ENCODE measurements around the gene INSL3. TPM values are rescaled to one million over a fixed set of nuclear protein-coding genes. Genes with fewer than 3 reads are reported as not detected.

The INSL3 gene
- total RNA-seq, 1 donor from 2014 or later = not detected

DNA sequence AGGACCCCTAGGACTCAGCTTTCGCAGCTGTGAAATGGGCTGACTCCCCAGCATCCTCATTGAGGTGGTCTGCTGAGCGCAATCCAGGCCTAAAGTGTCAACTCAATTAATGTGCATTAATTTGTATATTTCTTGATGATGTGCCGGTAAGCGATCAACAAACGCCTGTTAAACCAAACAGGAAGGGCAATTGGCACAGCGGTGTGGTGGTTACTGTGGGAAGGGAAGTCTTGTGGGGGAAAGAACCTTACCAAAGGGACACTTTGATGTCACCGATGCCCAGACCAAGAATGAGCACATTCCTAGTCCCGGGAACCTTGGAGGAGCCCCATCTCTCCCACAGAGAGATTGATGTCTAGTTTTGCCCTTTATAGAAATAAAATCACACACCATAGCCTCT, 24.8 kb upstream of the INSL3 start:
- DNase-seq (ENCODE audit: low spot score) = no peak

DNA sequence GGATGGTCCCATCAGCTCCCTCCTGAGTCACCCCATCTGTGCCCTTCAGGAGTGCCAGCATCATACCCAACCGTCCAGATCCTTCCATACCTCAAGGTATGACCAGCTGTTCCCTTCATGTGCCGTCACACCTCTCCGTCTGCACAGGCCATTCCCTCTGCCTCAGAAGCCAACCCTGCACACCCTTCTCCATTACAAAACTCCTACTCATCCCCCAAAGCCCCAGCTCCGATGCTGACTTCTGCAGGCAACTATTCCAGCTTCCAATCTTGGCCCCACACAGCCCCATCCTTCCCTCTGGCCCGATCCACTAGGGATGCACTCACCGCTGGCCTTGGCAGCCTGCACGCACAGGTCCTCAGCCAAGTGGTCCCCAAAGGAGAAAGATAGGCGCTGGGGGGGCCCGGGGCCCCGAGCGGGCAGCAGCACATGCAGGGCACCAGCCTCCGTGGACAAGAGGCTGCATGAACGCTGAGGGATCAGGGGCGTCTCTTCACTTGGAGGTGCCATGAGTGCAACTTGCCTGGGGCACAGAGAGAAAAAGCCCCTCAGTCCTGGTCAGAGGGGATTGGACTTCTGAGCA, 22.7 kb upstream of the INSL3 start:
- no peak for DNase-seq (ENCODE audit: low spot score)

DNA sequence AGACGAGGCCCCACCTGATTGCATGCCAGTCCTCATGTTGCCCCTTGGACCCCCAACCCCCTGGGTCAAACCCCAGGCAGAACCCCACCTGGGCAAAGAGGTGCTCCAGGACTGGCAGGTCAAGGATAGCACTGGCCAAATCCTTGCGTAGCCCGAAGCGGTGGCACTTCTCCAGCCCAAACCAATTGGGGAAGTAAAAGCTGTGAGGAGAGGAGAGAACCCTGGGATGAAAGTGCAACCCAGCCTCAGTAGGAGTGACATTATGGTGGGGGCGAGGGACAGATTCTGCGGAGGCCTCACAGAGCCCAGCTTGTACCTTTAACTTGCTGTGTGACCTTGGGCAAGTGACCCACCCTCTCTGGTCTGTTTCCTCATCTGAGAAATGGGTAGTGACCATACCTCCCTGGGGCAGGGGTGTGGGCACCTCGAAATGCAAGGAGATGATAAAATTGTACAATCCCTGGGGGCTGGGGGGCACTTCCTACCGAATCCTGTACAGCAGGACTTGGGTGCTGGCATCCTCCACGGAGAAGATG, 22.0 kb upstream of the INSL3 start:
- no peak for DNase-seq (ENCODE audit: low spot score)

DNA sequence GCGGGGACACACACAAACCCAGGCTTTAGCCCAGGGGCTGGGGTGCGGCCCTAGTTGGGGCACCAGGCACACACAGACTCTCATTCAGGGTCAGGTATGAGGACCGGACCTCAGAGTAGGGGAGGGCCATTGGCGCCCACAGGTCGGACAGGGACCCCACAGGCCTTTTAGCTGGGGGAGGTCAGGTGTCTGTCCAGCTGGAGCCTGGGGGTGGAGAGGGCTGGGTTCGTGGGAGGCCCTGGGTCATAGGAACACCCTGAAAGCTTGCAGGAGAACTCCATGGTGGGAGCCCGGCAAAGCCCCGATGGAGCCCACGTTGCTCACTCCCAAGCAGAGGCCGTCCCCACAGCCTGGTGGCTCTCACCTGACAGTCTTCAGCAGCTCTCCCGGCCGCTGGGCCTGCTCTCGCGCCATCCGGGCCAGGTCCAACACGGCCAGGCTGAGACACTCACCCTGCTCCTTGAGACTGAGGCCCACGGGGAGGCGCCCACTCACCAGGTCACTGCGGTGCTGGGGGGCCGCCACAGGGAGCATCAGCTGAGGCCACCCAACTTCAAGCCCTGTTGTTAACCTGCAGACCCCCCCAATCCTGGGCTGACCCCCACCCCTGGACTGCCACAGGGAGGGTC, 21.5 kb upstream of the INSL3 start:
- DNase-seq (ENCODE audit: low spot score) = no peak

DNA sequence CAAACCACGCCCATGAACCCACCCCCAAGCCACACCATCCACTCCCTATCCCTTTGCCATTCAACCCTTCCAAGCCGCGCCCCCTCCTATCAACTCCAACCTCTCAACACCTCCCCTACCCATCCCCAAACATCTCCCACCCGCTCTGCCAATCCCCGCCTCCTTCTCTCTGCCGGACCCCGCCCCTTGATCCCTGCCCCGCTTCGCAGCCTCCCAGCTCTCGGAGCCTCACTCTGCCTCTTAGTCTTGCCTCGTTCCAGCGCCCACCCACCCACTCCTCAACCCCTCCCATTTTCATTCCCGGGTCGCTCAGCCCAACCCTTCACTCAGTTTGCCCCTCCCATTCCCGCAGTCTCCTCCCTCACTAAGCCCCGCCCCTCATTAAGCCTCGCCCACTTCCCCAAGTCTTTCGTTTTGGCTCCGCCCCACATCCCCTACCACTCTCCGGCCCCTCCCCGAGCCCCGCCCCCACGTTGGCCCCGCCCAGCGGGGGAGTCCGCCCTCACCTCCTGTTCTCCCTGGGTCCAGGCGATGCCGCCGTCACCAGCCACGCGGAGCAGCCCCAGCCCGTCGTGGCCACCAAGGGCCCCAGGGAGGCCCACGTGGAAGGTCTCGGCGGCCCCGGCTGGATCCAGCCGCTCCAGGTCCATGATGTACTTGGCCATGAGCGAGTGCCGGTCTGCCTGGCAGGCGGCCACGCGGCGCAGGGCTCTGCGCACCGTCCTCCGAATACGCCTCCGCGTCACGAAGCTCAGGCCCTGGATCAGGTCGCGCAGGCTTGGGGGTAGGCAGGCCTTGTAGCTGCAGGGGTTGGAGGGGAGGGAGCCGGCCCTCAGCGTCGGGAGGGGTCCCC, 20.7 kb upstream of the INSL3 start:
- DNase-seq (ENCODE audit: low spot score) = peak; percentile 95

DNA sequence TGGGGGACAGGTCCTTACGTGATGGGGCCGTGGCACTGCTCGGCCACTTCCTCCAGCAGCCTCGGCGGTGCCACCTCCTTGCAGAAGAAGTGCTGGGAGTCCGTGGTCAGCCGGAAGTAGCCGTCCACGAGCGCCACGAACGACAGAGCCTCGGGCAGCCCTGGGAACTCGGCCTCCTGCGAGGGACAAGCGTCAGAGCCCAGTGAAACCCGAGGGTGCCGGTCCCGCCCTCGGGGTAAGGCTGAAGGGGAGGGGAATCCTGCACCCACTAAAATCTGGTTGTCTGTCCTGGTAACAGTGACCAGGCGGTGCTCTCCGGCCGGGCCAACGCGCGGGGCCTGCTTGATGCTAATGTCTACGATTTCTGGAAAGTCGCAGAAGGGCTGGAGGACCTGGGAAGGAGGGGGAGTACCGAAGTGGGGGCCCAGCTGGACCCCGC, 20.1 kb upstream of the INSL3 start:
- DNase-seq (ENCODE audit: low spot score) = no peak

DNA sequence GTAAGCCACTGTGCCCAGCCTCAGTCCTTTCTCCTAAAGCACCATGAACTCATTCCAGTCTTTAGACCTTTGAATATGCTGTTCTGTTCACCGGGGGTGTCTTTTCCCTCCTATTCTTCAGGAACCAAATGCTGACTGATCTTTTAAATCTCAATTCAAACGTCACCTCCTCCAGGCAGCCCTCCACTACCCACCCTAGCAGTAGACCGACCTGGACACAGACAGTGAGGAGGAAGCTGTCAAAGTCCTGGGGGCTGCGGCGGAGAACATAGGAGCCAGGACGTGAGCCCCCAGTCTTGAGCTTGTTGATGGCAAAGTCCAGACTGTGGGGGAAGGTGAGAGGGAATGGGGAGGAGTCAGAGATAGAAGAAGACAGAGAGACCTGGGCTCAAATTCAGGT, 18.7 kb upstream of the INSL3 start:
- no peak for DNase-seq (ENCODE audit: low spot score)

DNA sequence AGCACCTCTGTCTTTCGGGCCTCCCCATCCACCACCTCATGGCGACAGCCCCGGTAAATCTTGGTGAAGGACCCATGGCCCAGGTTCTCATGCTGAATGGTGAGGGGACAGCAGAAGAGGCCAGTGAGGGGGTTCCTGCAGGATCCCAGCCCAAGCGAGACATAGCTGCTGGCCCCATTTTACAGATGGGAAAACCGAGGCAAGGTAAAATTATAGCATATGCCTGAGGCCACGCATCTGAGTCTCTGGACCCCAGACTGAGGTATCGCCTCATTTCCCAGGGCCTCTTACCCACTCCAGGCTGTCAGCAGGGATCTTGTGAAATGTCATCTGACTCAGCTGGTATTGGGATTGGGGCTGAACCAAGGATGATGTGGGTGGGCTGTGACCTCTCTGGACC, 16.7 kb upstream of the INSL3 start:
- DNase-seq (ENCODE audit: low spot score) = no peak

DNA sequence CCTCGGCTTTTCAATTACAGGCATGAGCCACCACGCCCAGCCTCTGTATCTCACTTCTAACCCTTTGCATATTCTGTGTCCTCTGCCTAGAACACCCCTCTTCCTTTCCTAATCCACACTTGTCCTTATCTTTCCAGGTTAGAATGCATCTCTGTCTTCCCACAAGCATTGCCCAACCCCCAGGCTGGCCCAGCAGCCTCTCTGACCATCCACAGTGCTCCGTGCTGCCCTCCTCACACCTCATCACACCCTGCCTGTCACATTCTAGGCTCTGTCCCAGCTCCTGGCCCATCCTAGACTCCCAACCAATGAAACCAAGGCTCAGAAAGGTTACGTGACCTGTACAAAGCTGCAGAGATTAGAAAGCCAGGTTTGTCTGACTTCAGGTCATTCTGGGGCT, 15.2 kb upstream of the INSL3 start:
- no peak for DNase-seq (ENCODE audit: low spot score)

DNA sequence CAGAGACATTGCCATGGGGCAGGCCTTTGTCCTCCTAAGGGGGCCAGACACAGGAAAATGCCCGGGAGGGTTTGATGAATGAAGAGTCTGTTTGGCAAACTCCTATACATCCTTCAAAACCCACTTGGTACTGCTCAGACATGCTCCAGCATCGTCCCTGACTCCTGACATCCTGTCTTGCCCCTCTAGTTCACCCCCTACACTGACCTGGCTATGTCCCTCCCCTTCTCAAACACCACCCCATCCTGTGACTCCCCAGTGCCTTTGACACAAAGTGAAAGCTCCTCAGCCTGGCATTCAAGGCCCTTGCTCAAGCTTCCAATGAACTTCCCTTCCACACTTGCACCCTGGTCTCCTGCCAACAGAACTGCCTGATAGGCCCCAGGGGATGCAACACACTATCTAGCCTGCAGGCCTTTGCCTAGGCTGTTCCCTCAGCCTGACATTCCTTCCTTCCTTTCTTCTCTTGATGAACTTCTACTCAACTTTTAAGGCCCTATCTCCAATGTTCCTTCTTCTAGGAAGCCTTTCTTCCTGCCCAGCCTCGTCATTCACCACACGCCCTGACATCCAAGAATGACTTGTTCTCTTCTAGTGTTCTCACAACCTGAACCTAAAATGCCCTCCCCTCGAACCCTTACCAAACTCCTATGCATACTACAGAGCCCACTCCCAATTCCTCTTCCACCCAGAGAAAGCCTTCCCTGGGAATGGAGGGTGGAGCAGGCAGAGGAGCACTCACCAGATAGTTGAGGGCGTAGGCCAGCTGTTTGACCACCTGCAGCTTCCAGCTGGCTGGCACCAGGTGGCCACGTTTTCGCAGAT, 14.1 kb upstream of the INSL3 start:
- DNase-seq (ENCODE audit: low spot score) = no peak

DNA sequence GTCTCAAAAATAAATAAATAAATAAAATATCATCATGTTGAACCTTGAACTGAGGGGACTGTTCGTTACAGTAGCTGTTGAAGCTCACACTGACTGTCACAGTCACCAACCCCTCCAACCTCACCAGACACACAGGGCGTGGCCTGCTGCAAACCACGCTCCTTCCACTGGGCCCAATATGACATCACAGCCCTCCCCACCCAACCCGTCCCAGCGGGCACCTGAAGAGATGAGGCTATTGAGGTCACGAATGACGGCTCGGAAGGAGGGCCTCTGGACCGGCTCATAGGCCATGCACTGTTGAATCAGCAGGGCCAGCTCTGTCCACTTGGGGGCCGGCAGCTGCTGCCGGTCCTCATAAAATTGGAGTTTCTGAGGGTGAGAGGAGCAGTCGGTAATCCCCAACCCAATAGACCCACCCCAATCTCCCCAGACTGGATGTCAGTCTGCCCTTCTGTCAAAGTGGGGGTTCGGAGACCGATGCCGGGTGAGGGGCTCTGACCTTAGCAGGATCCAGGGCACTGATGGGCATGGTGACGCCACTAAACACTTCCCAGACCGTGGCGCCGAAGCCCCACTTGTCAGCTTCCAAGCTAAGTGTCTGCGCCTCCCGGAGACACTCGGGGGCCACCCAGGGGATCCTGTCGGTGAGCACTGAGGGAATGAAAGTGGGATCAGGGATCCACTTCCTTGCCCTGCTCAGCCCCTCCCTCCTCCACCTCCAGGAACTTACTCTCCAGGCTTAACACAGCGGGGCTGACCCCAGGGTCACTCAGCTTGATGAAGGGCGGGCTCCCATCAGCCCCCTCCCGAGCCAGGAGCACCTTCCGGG, 13.2 kb upstream of the INSL3 start:
- DNase-seq (ENCODE audit: low spot score) = no peak

DNA sequence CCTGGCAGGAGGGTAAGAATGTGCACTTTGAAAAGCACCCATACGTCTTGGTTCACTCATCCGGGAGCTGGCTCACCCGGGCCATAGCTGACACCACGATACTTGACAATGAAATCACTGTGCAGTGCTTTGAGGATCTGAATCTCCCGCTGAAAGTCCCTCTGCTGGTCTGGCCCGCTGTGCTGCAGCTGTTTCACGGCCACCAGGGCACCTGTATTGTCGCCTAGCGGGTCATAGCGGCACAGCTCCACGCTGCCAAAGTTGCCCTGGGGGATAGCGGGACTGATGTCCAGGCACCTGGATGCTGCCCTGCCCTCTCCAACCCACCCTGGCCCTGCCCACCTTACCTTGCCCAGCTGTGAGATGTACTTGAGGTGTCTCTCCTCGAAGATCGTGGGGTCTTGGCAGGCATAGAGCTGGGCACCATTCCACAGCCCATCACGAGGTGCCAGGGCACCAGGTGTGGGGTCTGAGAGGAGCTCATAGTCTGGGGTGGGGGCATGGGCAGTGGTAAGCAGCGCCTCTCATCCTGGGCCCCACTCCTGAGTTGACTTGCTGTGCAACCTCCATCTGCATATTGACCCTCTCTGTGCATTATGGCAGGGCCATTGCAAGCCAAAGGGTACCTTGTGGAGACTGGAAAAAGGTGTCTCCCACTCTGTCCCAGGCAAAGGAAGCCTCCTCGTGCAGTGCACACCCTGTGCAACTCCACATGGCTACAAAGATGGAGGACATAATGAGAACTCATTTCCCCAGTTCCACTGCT, 11.3 kb upstream of the INSL3 start:
- no peak for DNase-seq (ENCODE audit: low spot score)

DNA sequence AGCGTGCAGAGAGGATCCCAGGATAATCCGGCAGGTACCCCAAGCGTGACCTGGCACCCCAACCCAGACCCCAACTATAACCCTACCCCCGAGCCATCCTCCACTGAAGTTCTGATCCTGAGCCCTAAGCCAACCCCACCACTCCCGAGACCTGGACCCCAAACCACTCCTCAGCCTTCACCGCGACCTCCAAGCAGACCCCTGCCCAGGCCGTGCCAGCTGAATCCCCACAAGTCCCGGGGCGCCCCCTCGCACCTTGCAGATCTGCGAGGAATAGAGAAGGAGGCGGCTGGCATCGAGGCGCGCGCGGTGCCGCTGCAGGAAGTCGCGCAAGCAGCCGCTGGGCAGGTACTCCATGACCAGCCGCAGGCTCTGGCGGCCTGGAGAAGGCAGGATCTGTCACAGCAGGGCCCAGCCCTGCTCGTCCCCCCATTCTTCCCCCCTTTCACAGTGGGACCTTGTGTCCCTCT, 10.1 kb upstream of the INSL3 start:
- DNase-seq (ENCODE audit: low spot score) = peak; percentile 48

DNA sequence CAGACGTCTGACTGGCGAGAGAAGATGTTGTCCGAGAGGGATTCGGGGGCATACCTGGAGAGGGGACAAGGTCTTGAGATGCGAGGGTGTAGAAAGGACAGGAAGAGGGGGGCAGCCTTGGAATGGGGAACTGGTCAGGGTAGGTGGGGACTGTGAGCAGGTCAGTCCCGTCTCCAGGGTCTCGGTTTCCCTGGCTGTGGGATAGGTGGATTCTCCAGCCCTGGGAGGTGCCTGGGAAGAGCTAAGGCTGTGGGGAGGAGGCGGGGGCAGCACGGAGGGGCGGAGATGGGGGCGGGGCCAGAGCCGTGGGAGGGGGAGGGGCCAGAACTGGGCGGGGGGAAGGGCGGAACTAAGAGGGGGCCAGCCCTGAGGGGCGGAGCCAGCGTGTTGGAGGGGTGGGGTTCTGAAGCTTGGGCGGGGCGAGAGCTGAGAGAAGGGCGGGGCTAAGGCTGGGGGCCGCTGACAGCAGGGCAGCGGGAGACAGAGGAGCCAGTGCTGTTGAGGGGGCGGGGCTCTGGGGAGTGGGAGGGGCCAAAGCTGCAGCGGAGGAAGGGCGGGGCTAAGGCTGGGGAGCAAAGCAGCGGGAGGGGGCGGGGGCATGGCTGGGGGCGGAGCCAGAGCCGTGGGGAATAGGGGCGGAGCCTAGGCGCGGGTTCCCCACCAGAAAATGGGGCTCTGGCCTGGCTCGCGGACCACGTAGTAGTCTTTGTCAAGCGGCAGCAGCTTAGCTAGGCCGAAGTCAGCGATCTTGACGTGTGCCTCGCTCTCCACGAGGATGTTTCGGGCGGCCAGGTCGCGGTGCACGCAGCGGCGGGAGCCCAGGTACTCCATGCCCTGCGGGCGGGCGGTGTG, 9.5 kb upstream of the INSL3 start:
- peak; percentile 91 for DNase-seq (ENCODE audit: low spot score)

DNA sequence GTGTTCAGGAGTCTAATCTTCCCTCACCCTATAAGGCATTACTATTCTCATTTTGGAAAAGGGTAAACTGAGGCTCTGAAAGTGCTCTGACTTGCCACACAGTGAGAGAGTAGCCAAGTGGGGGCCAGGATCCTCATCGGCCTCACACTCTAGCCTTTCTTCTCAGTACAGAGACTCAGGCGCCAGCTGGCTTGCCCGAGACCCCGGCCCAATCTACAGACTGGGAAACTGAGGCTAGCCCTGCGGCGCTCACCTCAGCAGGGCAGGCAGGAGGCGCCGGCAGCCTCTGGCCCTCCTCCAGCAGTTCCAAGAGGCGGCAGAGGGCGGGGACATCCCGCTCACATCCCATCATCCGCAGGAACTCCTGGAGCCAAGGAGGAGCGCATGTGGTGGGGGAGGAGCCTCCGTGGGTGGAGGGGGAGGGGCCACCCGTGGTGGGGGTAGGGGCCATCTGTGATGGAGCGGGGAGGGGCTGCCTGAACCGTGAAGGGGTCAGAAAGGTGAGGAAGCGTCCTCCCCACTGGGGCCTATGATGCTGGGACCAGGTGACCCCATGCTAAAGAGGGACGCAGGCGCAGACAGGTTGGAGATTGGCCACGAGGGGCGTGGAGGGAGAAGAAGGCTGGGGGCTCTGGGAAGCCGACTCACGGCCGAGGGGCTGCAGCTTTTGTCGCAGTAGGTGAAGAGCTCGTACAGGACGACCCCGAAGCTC, 8.7 kb upstream of the INSL3 start:
- peak; percentile 50 for DNase-seq (ENCODE audit: low spot score)

DNA sequence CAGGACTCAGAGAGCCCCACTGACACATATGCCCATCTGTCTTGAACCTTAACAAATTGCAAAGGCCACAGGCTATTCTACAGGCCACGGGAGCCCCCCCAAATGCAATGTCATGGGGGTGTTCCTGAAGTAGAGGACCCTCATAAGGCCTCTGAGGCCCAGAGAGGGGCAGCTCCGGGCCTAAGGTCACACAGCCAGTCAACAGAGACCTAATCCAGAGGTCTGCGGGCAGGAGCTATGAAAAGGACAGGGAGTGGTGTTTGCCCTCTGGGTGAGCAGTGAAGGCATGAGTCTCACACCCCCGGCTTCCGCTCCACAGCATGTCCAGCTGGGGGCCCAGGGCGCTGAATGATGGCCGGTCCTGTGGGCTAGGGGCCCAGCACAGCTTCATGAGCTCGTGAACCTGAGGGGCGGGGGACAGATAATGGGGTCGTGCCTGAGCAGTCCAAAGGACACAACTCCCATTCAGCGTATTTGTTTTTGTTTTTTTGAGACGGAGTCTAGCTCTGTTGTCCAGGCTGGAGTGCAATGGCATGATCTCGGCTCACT, 5.3 kb upstream of the INSL3 start:
- DNase-seq (ENCODE audit: low spot score) = no peak

DNA sequence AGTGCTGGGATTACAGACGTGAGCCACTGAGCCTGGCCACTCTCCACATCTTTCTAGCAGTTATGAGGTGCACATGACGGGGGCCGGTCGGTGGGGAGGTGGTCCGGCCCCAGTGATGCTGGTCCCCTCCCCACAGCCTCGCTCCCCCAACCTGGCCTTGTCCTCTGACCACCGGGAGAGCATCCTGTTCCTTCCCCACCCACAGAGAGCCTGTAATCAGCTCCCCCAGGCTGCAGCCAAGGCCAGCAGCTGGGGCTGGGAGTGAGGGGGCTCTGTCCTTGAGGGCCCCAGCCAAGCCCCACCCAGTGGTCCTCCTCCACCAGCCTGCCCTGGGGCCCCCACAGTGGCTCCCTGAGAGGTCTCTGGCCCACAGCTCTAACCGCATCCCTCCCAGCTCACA, 3.0 kb upstream of the INSL3 start:
- DNase-seq (ENCODE audit: low spot score) = no peak
